HEK293 (cell line): ENCODE measurements around the gene SORCS3.

ENCODE experiments used
- CTCF ChIA-PET: fragments of 350-600 bp; formaldehyde crosslinking; extraction: SDS; loops from one replicate; lab custom pipeline; 2021; ENCODE audit warnings: antibody characterized with exemption; lab: Yijun Ruan, JAX
- POLR2A ChIA-PET: fragments of 300-600 bp; formaldehyde crosslinking; extraction: SDS; loops from one replicate; lab custom pipeline; 2020; ENCODE audit warnings: antibody characterized with exemption, inconsistent platforms; lab: Yijun Ruan, JAX
- H3K27ac ChIP-seq: fragments of 200-500 bp; sonication (Bioruptor generic); 2 replicates; pipeline ENCODE4 v1.5.1; 2014; ENCODE audit warnings: low read depth, low read length, control low read depth, inconsistent platforms; ENCODE audit errors: extremely low read depth
- H3K36me3 ChIP-seq, 2 experiments: fragments of 200-500 bp in 1 of 2; sonication (Bioruptor generic) in 1 of 2; 1 replicate in 1 of 2; 2 replicates in 1 of 2; pipeline ENCODE4 v1.5.1; 2014 to 2017; ENCODE audit warnings: inconsistent platforms in 2 of 2, low read length in 2 of 2; ENCODE audit not compliant: control insufficient read depth in 2 of 2, insufficient read depth in 1 of 2
- H3K4me1 ChIP-seq: fragments of 200-500 bp; sonication (Bioruptor generic); 2 replicates; pipeline ENCODE4 v1.5.1; 2014; ENCODE audit warnings: mild to moderate bottlenecking, low read length, inconsistent platforms; ENCODE audit not compliant: control insufficient read depth, insufficient read depth
- H3K4me3 ChIP-seq: 2 replicates; pipeline ENCODE4 v1.5.1; 2011; ENCODE audit warnings: low read depth, mild to moderate bottlenecking, control low read depth, low read length, moderate library complexity
- H3K9me3 ChIP-seq: fragments of 200-500 bp; sonication (Bioruptor generic); 2 replicates; pipeline ENCODE4 v1.5.1; 2014; ENCODE audit warnings: low read depth, low read length, inconsistent platforms; ENCODE audit not compliant: control insufficient read depth, insufficient read depth
- CTCF ChIP-seq: fragments of 450-650 bp; formaldehyde crosslinking; IDR thresholded peaks from 2 replicates; pipeline ENCODE4 v1.5.1; 2016; ENCODE audit warnings: missing biosample characterization, missing genetic modification characterization
- EGR2 ChIP-seq: fragments of 450-650 bp; formaldehyde crosslinking; IDR thresholded peaks from 2 replicates; pipeline ENCODE4 v1.5.1; 2016; ENCODE audit warnings: low read depth, missing biosample characterization, missing genetic modification characterization
- GLI2 ChIP-seq: fragments of 450-650 bp; formaldehyde crosslinking; IDR thresholded peaks from 2 replicates; pipeline ENCODE4; 2017; ENCODE audit warnings: missing biosample characterization, missing genetic modification characterization, low read depth, borderline replicate concordance
- GLIS1 ChIP-seq: fragments of 450-650 bp; formaldehyde crosslinking; IDR thresholded peaks from 2 replicates; pipeline ENCODE4 v1.5.1; 2016; ENCODE audit warnings: missing biosample characterization, missing genetic modification characterization
- PRDM1 ChIP-seq: fragments of 450-650 bp; formaldehyde crosslinking; IDR thresholded peaks from 2 replicates; pipeline ENCODE4; 2016; ENCODE audit warnings: missing biosample characterization, missing genetic modification characterization
- PRDM10 ChIP-seq: fragments of 450-650 bp; formaldehyde crosslinking; IDR thresholded peaks from 2 replicates; pipeline ENCODE4 v1.5.1; 2016; ENCODE audit warnings: missing biosample characterization, missing genetic modification characterization
- PRDM6 ChIP-seq: fragments of 450-650 bp; formaldehyde crosslinking; IDR thresholded peaks from 2 replicates; pipeline ENCODE4 v1.5.1; 2017; ENCODE audit warnings: missing biosample characterization, missing genetic modification characterization
- RBAK ChIP-seq: fragments of 450-650 bp; formaldehyde crosslinking; IDR thresholded peaks from 2 replicates; pipeline ENCODE4 v1.5.1; 2016; ENCODE audit warnings: missing biosample characterization, missing genetic modification characterization
- SP3 ChIP-seq: fragments of 450-650 bp; formaldehyde crosslinking; IDR thresholded peaks from 2 replicates; pipeline ENCODE4 v1.5.1; 2016; ENCODE audit warnings: missing biosample characterization, missing genetic modification characterization
- SP7 ChIP-seq: fragments of 450-650 bp; formaldehyde crosslinking; IDR thresholded peaks from 2 replicates; pipeline ENCODE4 v1.5.1; 2016; ENCODE audit warnings: missing biosample characterization, missing genetic modification characterization
- TRIM28 ChIP-seq: IDR thresholded peaks from 2 replicates; pipeline ENCODE4 v1.6.1; 2011; ENCODE audit warnings: low read length, control low read depth, borderline replicate concordance
- YY1 ChIP-seq: fragments of 450-650 bp; formaldehyde crosslinking; IDR thresholded peaks from 2 replicates; pipeline ENCODE4 v1.5.1; 2018; ENCODE audit warnings: missing biosample characterization, missing genetic modification characterization
- ZBTB17 ChIP-seq: fragments of 450-650 bp; formaldehyde crosslinking; IDR thresholded peaks from 2 replicates; pipeline ENCODE4 v1.5.1; 2016; ENCODE audit warnings: missing biosample characterization, missing genetic modification characterization
- ZBTB26 ChIP-seq: fragments of 450-650 bp; formaldehyde crosslinking; optimal IDR thresholded peaks from 2 replicates; pipeline ENCODE3; 2016; ENCODE audit warnings: missing biosample characterization, mild to moderate bottlenecking, missing genetic modification characterization
- ZFHX2 ChIP-seq: fragments of 450-650 bp; formaldehyde crosslinking; conservative IDR thresholded peaks from 2 replicates; pipeline ENCODE4 v1.5.1; 2016; ENCODE audit warnings: missing biosample characterization, missing genetic modification characterization
- ZNF114 ChIP-seq: fragments of 450-650 bp; formaldehyde crosslinking; IDR thresholded peaks from 2 replicates; pipeline ENCODE4 v1.5.0; 2017; ENCODE audit warnings: missing biosample characterization, missing genetic modification characterization
- ZNF184 ChIP-seq: fragments of 450-650 bp; IDR thresholded peaks from 2 replicates; pipeline ENCODE4 v1.5.1; 2018; ENCODE audit warnings: missing biosample characterization, mild to moderate bottlenecking, missing genetic modification characterization
- ZNF266 ChIP-seq: fragments of 450-650 bp; formaldehyde crosslinking; IDR thresholded peaks from 2 replicates; pipeline ENCODE4 v1.5.1; 2016; ENCODE audit warnings: missing biosample characterization, missing genetic modification characterization, low read depth
- ZNF335 ChIP-seq: fragments of 450-650 bp; formaldehyde crosslinking; conservative IDR thresholded peaks from 2 replicates; pipeline ENCODE4 v1.5.1; 2016; ENCODE audit warnings: missing biosample characterization, missing genetic modification characterization
- ZNF366 ChIP-seq: fragments of 450-650 bp; formaldehyde crosslinking; conservative IDR thresholded peaks from 2 replicates; pipeline ENCODE4 v1.5.1; 2016; ENCODE audit warnings: missing biosample characterization, missing genetic modification characterization
- ZNF521 ChIP-seq: fragments of 450-650 bp; formaldehyde crosslinking; IDR thresholded peaks from 2 replicates; pipeline ENCODE4 v1.5.1; 2017; ENCODE audit warnings: missing biosample characterization, mild to moderate bottlenecking, missing genetic modification characterization
- ZNF660 ChIP-seq: fragments of 450-650 bp; IDR thresholded peaks from 2 replicates; pipeline ENCODE4 v1.5.1; 2018; ENCODE audit warnings: missing biosample characterization, mild to moderate bottlenecking, missing genetic modification characterization

Gene SORCS3

GRCh38 chr10:104631946-104632345 is 9.1 kb upstream of the SORCS3 start:
- ChIA-PET CTCF (no interaction called here), POLR2A (no interaction called here)
- H3K4me1 ChIP-seq = no peaks in the 10 kb centered on the region
- H3K36me3 ChIP-seq = no peaks in the 10 kb centered on the region
- no peak overlapping the region for H3K27ac ChIP-seq
- TF ChIP-seq ZNF114 (tag by site-specific recombination) (no peak), GLIS1 (tag by site-specific recombination) (no peak), ZBTB26 (no peak), YY1 (tag by site-specific recombination) (no peak), RBAK (tag by site-specific recombination) (no peak), EGR2 (tag by site-specific recombination) (no peak), ZNF184 (tag by site-specific recombination) (no peak)
- H3K4me3 ChIP-seq = no peak overlapping the region
- no peaks in the 10 kb centered on the region for H3K9me3 ChIP-seq

- CTCF ChIA-PET = interaction anchor here (0.6 to 1.8 kb wide), 13 partner anchors 8 to 1546 kb away, joined by 3 to 8 read pairs (median 4); no protein-coding TSS in a partner anchor
- TF ChIP-seq TRIM28 (no peak), ZNF521 (tag by site-specific recombination) (0 out of 2 replicates have a peak, but pooled peaks have one; percentile 33), ZNF366 (tag by site-specific recombination) (peak; percentile 84), PRDM6 (tag by site-specific recombination) (no peak), ZBTB17 (tag by site-specific recombination) (peak; percentile 82; the same call in 1 of the 2 replicates), ZNF660 (no peak), PRDM10 (tag by site-specific recombination) (peak; percentile 47; the same call in 1 of the 2 replicates), SP7 (tag by site-specific recombination) (0 out of 2 replicates have a peak, but pooled peaks have one; percentile 13), GLI2 (tag by site-specific recombination) (no peak), PRDM1 (peak; percentile 94), ZNF266 (tag by site-specific recombination) (no peak), ZBTB26 (peak; percentile 37), ZFHX2 (peak; percentile 5; the same call in 1 of the 2 replicates), CTCF (peak; percentile 37; the same call in 1 of the 2 replicates), ZNF335 (peak; percentile 60), SP3 (tag by site-specific recombination) (peak; percentile 66)
- TF ChIP-seq, all 188 proteins: peak for 11
- POLR2A ChIA-PET = interaction anchor here (0.5 to 0.6 kb wide), 2 partner anchors 96 to 318 kb away, joined by 3 to 5 read pairs; no protein-coding TSS in a partner anchor
Measured at GRCh38 chr10:104638861-104639589, 2.1 kb upstream of the SORCS3 start.

More at GRCh38 chr10:104638861-104639589, 2.1 kb upstream of the SORCS3 start:
- no peaks in the 10 kb centered on the region for H3K36me3 ChIP-seq
- H3K4me3 ChIP-seq = peak overlapping the region; percentile 20
- no peaks in the 10 kb centered on the region; the same call in 1 of the 2 replicates for H3K4me1 ChIP-seq
- no peak overlapping the region for H3K27ac ChIP-seq
- H3K9me3 ChIP-seq = no peaks in the 10 kb centered on the region
